Small intestine (tissue), 7 donors: ENCODE measurements around the gene SLC18A3. TPM values are rescaled to one million over a fixed set of nuclear protein-coding genes. Genes with fewer than 3 reads are reported as not detected.
A peak's percentile ranks its signal among the peaks of the same experiment; 100 is the strongest.

Experiments used
- DNase-seq, 2 donors: peaks; one replicate each; pipeline versions ENCODE4 v3.0.0 to v3.0.0-alpha.2; 2013
- FAIRE-seq: peaks from 2 replicates; lab custom pipeline; 2012; peaks lifted over from hg19 to GRCh38; lab: Jason Lieb, UNC
- H3K27ac ChIP-seq, 3 donors: one replicate each; pipeline ENCODE4 v1.5.1; 2013; ENCODE audit warnings: low read length in 2 of 3, mild to moderate bottlenecking in 2 of 3, control low read depth in 1 of 3, inconsistent platforms in 1 of 3, low read depth in 1 of 3, moderate library complexity in 1 of 3
- H3K27me3 ChIP-seq, 3 donors: one replicate each; pipeline ENCODE4 v1.6.1; 2013; ENCODE audit warnings: low read length in 3 of 3, inconsistent platforms in 1 of 3; ENCODE audit not compliant: control insufficient read depth in 3 of 3, insufficient read depth in 3 of 3
- H3K36me3 ChIP-seq, 3 donors: one replicate each; pipeline ENCODE4 v1.6.1; 2013; ENCODE audit warnings: low read length in 3 of 3, inconsistent platforms in 1 of 3, low read depth in 1 of 3, mild to moderate bottlenecking in 1 of 3, moderate library complexity in 1 of 3; ENCODE audit not compliant: control insufficient read depth in 3 of 3, insufficient read depth in 2 of 3
- H3K4me1 ChIP-seq, 3 donors: one replicate each; pipeline ENCODE4 v1.6.1; 2013; ENCODE audit warnings: low read length in 2 of 3, inconsistent platforms in 1 of 3, low read depth in 1 of 3, mild to moderate bottlenecking in 1 of 3, moderate library complexity in 1 of 3; ENCODE audit not compliant: control insufficient read depth in 3 of 3, insufficient read depth in 2 of 3
- H3K4me3 ChIP-seq, 3 donors: one replicate each; pipeline ENCODE4 v1.5.1; 2013; ENCODE audit warnings: low read length in 3 of 3, control low read depth in 1 of 3, inconsistent platforms in 1 of 3, low read depth in 1 of 3, mild to moderate bottlenecking in 1 of 3, moderate library complexity in 1 of 3
- H3K9me3 ChIP-seq, 2 donors: one replicate each; pipeline ENCODE4 v1.6.1; 2013; ENCODE audit warnings: low read depth in 1 of 2, low read length in 1 of 2; ENCODE audit not compliant: control insufficient read depth in 2 of 2, insufficient read depth in 1 of 2
- WGBS, 3 donors: extraction: QIAGEN DNeasy Blood & Tissue Kit; methylation state at CpG; one replicate each; pipeline ENCODE4 v1.1.7; 2013; 5-methylcytosine and 5-hydroxymethylcytosine counted together
- polyA plus RNA-seq, 4 donors: library from polyadenylated mRNA; stranded (reverse) in 3 of 4; unstranded in 1 of 4; fragments of 200-250 nt in 3 of 4; fragments of 120-200 nt in 1 of 4; gene quantifications; one replicate each; pipeline versions ENCODE4 v1.2.1 to v1.2.3, GENCODE V29; 2013
- donor health status: healthy with polysubstance abuse.
- donor health status: control.
- donor health status: control.
- donor health status: Bipolar disorder and iron deficiency.
- donor health status: healthy.

Gene SLC18A3
- polyA plus RNA-seq, 4 donors, result 0.07 to 2.7 TPM; not detected in 2

DNA sequence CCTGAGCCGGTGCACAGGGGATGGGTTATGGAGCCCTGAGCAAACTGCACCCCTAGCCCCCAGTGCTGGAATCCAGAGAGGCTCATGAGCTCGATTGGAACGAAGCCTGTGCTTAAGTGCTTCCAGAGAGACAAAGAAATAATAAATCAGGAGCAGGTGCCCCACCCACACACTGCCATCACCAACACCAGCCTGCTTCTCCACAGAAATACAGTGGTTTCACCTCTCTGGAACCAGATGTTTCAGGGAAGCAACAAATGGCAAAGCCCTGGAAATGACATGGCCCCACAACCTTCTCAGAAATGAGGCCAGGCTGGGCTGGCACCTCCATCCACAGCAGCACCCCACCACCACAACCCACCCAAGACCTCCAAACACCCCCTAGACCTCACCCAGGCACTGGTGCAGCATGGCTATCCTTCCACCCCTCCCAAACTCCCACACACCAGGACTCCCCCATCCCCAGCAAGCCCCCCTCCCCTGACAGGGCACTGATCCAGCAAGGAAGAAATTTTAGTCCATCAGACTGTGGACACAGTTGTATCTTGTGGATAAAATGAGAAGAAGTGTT is 4.1 kb upstream of the SLC18A3 start:
- peaks cover 0 to 9% (median 0%) of the 10 kb centered on the region in 3 donors for H3K4me1 ChIP-seq
- no peak overlapping the region for H3K4me3 ChIP-seq
- peaks cover 7 to 51% (median 24%) of the 10 kb centered on the region in 3 donors for H3K27me3 ChIP-seq
- 39 to 52% (median 45%) methylated on average over 3 of the region's 3 CpGs for WGBS, 3 donors
- DNase-seq (no peak), FAIRE-seq (no peak)
- no peaks in the 10 kb centered on the region for H3K9me3 ChIP-seq
- H3K36me3 ChIP-seq, result no peaks in the 10 kb centered on the region
- H3K27ac ChIP-seq, result no peak overlapping the region

DNA sequence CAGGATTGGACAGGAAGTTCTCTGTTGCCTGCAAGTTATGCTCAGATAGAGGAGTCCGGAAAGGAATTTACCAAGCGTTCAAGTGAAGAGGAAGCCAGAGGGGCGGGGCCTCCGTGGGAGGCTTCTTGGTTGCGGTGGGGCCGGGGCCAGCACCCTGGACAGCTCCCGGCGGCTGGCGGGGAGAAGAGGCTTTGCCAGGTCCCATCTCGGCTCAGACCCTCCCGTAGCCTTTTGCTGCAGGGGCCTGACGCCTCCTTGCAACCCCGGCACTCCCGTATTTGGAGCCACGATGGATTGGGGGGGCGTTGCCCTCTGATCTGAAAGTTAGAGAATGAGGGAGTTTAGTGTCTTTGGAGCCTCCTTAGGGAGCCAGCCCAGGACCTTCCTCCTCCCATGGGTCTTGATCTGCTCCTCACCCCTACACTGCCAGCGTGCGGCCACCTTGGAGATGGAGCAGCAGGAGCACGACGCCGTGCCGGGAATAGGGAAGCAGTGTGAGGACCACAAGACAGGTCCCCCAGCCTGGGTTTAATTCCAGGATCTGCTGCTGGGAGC is 3.1 kb upstream of the SLC18A3 start:
- Histone ChIP-seq H3K9me3 (no peaks in the 10 kb centered on the region), H3K27me3 (peaks cover 7 to 61% (median 34%) of the 10 kb centered on the region in 3 donors), H3K27ac (no peak overlapping the region), H3K36me3 (no peaks in the 10 kb centered on the region), H3K4me3 (no peak overlapping the region), H3K4me1 (peaks cover 0 to 19% (median 0%) of the 10 kb centered on the region in 3 donors)
- FAIRE-seq (no peak), DNase-seq (peak; percentile 15 to 87)
- 3 to 4% (median 4%) methylated on average over 22 of the region's 22 CpGs for WGBS, 3 donors

DNA sequence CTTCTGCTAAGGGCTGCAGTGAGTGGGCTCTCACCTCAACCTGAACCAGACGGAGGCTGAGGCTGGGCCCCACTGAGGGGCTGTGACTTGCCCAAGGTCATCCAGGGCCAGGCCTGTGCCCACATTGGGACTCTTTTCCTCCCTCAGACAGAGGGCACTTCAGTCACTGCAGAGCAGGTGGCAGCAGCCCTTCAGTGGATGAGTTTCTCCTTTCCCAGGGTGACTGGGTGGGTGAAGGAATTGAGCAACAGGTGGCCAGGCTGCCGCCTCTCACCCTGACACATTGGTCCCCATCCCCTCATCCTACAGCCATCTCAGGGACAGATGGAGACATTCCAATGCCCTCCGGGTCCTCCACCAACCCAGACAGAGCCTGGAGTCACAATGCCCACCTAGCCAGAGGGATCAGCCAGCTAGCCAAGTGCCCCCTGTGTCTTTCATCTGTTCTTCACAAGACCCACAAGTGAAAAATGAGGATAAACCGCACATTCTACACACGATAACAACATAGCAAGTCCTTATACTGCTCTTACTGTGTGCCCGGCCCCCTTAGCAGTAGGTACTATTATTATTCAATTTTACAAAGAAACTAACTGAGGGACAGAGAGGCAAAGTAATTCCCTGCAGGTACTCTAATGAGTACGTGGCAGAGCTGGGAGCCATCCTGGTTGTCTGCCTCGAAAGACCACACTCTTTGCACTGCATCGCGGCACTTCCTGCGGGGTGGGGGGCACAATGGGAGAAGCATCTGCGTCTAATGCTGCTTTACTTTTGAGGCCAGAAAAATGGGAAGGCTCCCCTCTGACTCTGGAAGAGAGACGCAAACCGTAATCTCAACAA is 1.7 kb upstream of the SLC18A3 start:
- Histone ChIP-seq H3K4me1 (peaks cover 0 to 20% (median 0%) of the 10 kb centered on the region in 3 donors), H3K27ac (no peak overlapping the region), H3K27me3 (peaks cover 7 to 69% (median 45%) of the 10 kb centered on the region in 3 donors), H3K36me3 (no peaks in the 10 kb centered on the region), H3K4me3 (no peak overlapping the region), H3K9me3 (no peaks in the 10 kb centered on the region)
- DNase-seq (no peak), FAIRE-seq (no peak)
- WGBS, 3 donors, result 12 to 17% (median 14%) methylated on average over 14 of the region's 14 CpGs

DNA sequence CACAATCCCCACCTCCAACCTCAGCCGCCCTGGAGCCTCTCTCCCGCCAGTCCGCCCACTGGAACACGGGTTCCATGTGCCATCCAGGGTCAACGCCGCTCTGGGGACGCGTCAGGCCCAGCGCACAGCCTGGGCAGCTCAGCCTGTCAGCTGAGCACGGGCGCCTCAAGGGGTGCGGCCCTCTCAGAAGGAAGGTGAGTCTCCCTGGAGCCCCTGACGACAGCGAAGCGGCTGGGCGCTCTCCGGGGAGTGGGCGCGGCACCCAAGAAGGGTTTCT is 1.2 kb upstream of the SLC18A3 start:
- H3K27ac ChIP-seq, result no peak overlapping the region
- FAIRE-seq, result no peak
- H3K4me1 ChIP-seq, result peaks cover 0 to 20% (median 0%) of the 10 kb centered on the region in 3 donors
- no peaks in the 10 kb centered on the region for H3K9me3 ChIP-seq
- WGBS, 3 donors, result 3 to 10% (median 7%) methylated on average over 19 of the region's 19 CpGs
- no peak for DNase-seq
- H3K36me3 ChIP-seq, result no peaks in the 10 kb centered on the region
- H3K4me3 ChIP-seq, result no peak overlapping the region
- peaks cover 7 to 74% (median 49%) of the 10 kb centered on the region in 3 donors for H3K27me3 ChIP-seq

DNA sequence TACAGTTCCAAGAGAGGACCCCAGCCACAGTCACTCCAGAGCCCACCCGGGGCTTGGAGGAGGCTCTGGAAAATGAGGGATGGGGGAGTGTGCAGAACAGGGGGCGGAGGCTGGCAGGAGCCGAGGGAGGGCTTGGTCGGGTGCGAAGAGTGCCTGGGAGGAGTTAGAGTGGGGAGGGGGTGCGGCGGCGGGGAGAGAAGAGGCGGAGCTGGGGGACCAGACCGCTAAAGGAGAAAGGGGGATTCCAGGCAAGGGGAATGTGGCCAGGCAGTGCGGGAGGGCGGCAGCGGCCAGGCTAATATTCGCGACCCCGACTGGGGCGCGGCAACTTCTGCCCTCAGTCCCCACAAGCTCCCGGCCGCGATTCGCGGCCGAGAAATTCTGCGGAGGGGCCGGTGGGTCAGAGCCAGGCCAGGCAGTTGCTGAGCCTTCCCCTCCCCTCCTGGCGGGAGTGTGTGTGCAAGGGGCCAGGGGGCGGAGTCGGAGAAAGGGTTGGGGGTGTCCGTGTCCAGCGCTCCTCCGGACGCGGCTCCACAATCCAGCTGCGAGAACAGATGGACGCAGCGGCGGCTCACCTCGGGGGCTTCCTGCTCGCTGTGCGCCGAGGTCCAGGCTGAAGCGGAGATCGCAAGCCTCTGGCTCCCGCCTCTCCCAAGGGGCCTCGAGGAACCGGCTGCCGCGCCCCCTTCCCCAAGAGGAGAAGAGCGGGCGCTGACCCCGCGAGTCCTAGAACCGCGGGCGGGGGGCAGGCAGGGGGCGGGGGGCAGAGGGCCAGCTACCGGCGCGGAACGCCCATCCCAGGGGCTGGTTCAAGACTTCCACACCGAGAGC is 612 bp upstream of the SLC18A3 start:
- DNase-seq (no peak), FAIRE-seq (no peak)
- WGBS, 3 donors, result 3 to 5% (median 4%) methylated on average over 45 to 62 of the region's 62 CpGs
- Histone ChIP-seq H3K4me3 (no peak overlapping the region), H3K36me3 (no peaks in the 10 kb centered on the region), H3K27ac (no peak overlapping the region), H3K9me3 (no peaks in the 10 kb centered on the region), H3K4me1 (peaks cover 0 to 20% (median 0%) of the 10 kb centered on the region in 3 donors), H3K27me3 (peaks cover 10 to 78% (median 50%) of the 10 kb centered on the region in 3 donors)

DNA sequence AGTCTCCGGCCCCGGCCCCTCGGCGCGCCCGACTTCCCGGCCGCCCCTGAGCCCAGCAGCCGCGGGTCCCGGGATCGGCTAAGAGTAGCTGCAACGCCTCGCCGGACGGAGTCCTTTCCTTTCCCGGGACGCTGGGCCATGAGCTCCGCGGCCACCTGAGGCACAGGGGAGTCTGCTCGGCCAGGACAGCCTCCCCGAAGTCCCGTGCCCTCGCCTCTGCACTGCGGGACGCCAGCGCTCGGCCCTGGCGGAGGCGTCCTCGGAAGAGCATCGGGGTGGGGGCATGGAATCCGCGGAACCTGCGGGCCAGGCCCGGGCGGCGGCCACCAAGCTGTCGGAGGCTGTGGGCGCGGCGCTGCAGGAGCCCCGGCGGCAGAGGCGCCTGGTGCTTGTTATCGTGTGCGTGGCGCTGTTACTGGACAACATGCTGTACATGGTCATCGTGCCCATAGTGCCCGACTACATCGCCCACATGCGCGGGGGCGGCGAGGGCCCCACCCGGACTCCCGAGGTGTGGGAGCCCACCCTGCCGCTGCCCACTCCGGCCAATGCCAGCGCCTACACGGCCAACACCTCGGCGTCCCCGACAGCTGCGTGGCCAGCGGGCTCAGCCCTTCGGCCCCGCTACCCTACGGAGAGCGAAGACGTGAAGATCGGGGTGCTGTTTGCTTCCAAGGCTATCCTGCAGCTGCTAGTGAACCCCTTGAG is 502 bp downstream of the SLC18A3 start:
- H3K9me3 ChIP-seq, result no peaks in the 10 kb centered on the region
- peaks cover 10 to 84% (median 58%) of the 10 kb centered on the region in 3 donors for H3K27me3 ChIP-seq
- 5 to 14% (median 12%) methylated on average over 65 to 72 of the region's 72 CpGs for WGBS, 3 donors
- H3K4me3 ChIP-seq, result no peak overlapping the region
- H3K36me3 ChIP-seq, result no peaks in the 10 kb centered on the region
- FAIRE-seq (no peak), DNase-seq (no peak)
- H3K27ac ChIP-seq, result no peak overlapping the region
- H3K4me1 ChIP-seq, result peaks cover 0 to 20% (median 0%) of the 10 kb centered on the region in 3 donors

DNA sequence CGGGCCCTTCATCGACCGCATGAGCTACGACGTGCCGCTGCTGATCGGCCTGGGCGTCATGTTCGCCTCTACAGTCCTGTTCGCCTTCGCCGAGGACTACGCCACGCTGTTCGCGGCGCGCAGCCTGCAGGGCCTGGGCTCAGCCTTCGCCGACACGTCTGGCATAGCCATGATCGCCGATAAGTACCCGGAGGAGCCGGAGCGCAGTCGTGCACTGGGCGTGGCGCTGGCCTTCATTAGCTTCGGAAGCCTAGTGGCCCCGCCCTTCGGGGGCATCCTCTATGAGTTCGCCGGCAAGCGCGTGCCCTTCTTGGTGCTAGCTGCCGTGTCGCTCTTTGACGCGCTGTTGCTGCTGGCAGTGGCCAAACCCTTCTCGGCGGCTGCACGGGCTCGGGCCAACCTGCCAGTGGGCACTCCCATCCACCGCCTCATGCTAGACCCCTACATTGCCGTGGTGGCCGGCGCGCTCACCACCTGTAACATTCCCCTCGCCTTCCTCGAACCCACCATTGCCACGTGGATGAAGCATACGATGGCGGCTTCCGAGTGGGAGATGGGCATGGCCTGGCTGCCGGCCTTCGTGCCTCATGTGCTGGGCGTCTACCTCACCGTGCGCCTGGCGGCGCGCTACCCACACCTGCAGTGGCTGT is 1.2 kb downstream of the SLC18A3 start:
- Histone ChIP-seq H3K36me3 (no peaks in the 10 kb centered on the region), H3K27me3 (peaks cover 10 to 91% (median 62%) of the 10 kb centered on the region in 3 donors), H3K4me3 (no peak overlapping the region), H3K9me3 (no peaks in the 10 kb centered on the region), H3K4me1 (peaks cover 0 to 20% (median 0%) of the 10 kb centered on the region in 3 donors), H3K27ac (no peak overlapping the region)
- peak in 1 of 2 donors; percentile 44 for DNase-seq
- 10 to 25% (median 24%) methylated on average over 59 to 63 of the region's 63 CpGs for WGBS, 3 donors
- no peak for FAIRE-seq
